HepG2 (cell line): ENCODE results near the gene PSMG3. TPM values are rescaled to one million over a fixed set of nuclear protein-coding genes. Genes with fewer than 3 reads are reported as not detected.

Source experiments
- ATAD3A ChIP-seq: sonication (generic); formaldehyde crosslinking; IDR thresholded peaks from 2 replicates; pipeline ENCODE4 v1.4.0; 2020; ENCODE audit warnings: missing genetic modification reagents
- BCL6 ChIP-seq: IDR thresholded peaks from 2 replicates; pipeline ENCODE4 v1.6.1; 2016; ENCODE audit warnings: missing genetic modification reagents, missing compliant biosample characterization
- CHCHD3 ChIP-seq: sonication (generic); formaldehyde crosslinking; IDR thresholded peaks from 2 replicates; pipeline ENCODE4 v1.8.0; 2022; ENCODE audit warnings: mild to moderate bottlenecking, missing genetic modification reagents, moderate library complexity
- ETV5 ChIP-seq: IDR thresholded peaks from 2 replicates; pipeline ENCODE4 v1.6.1; 2018; ENCODE audit warnings: missing biosample characterization, missing genetic modification reagents, inconsistent platforms, borderline replicate concordance
- KDM2A ChIP-seq: sonication (generic); formaldehyde crosslinking; IDR thresholded peaks from 2 replicates; pipeline ENCODE4 v1.4.0; 2020; ENCODE audit warnings: low read depth, missing genetic modification reagents, borderline replicate concordance
- KDM6A ChIP-seq: IDR thresholded peaks from 2 replicates; pipeline ENCODE4 v1.6.1; 2016; ENCODE audit warnings: low read depth
- LCORL ChIP-seq, 2 experiments: fragments of 450-650 bp in 1 of 2; sonication (generic) in 1 of 2; formaldehyde crosslinking in 1 of 2; IDR thresholded peaks; 2 replicates each; pipeline versions ENCODE4 v1.5.0 to v1.6.1; 2017 to 2020; ENCODE audit warnings: antibody characterized with exemption in 1 of 2, missing genetic modification reagents in 1 of 2
- MYC ChIP-seq: sonication (generic); formaldehyde crosslinking; IDR thresholded peaks from 2 replicates; pipeline ENCODE4 v1.9.0; 2021; ENCODE audit warnings: missing genetic modification reagents, borderline replicate concordance
- MYNN ChIP-seq: sonication (generic); formaldehyde crosslinking; IDR thresholded peaks from 2 replicates; pipeline ENCODE4 v1.4.0; 2020; ENCODE audit warnings: mild to moderate bottlenecking, low read depth, missing genetic modification reagents
- RCOR2 ChIP-seq: IDR thresholded peaks from 2 replicates; pipeline ENCODE4 v1.6.1; 2016; ENCODE audit warnings: missing biosample characterization, missing genetic modification reagents
- RNF2 ChIP-seq: fragments of 450-650 bp; conservative IDR thresholded peaks from 2 replicates; pipeline ENCODE4 v1.6.1; 2016; ENCODE audit warnings: low read depth
- RXRA ChIP-seq: sonication (generic); formaldehyde crosslinking; IDR thresholded peaks from 2 replicates; pipeline ENCODE4 v1.5.1; 2020; ENCODE audit warnings: missing genetic modification reagents
- SAP130 ChIP-seq: IDR thresholded peaks from 2 replicates; pipeline ENCODE4 v1.6.1; 2016; ENCODE audit warnings: low read depth
- XBP1 ChIP-seq: sonication (generic); formaldehyde crosslinking; IDR thresholded peaks from 2 replicates; pipeline ENCODE4 v1.5.0; 2020; ENCODE audit warnings: missing genetic modification reagents
- ZBTB21 ChIP-seq: sonication (generic); formaldehyde crosslinking; IDR thresholded peaks from 2 replicates; pipeline ENCODE4 v1.4.0; 2020; ENCODE audit warnings: missing genetic modification reagents
- ZBTB49 ChIP-seq: sonication (generic); formaldehyde crosslinking; IDR thresholded peaks from 2 replicates; pipeline ENCODE4 v1.4.0; 2020; ENCODE audit warnings: missing genetic modification reagents, borderline replicate concordance
- ZNF7 ChIP-seq: IDR thresholded peaks from 2 replicates; pipeline ENCODE4 v1.6.1; 2016; ENCODE audit warnings: missing biosample characterization, missing genetic modification reagents
- ZNF710 ChIP-seq: sonication (generic); formaldehyde crosslinking; IDR thresholded peaks from 2 replicates; pipeline ENCODE4 v1.5.0; 2020; ENCODE audit warnings: mild to moderate bottlenecking, missing genetic modification reagents, borderline replicate concordance
- ZNF75D ChIP-seq: sonication (generic); formaldehyde crosslinking; IDR thresholded peaks from 2 replicates; pipeline ENCODE4 v1.8.1; 2023; ENCODE audit warnings: missing genetic modification reagents, mild to moderate bottlenecking, borderline replicate concordance
- ZNF775 ChIP-seq: sonication (generic); formaldehyde crosslinking; IDR thresholded peaks from 2 replicates; pipeline ENCODE4 v1.4.0; 2020; ENCODE audit warnings: missing genetic modification reagents, mild to moderate bottlenecking, moderate library complexity, borderline replicate concordance
- polyA plus RNA-seq, 8 experiments: library from polyadenylated mRNA; depleted of rRNA in 3 of 8; stranded (reverse) in 7 of 8; unstranded in 1 of 8; fragments of >200 nt; fragmentation: Illumina TruSeq in 4 of 8; extraction: Trizol in 4 of 8; gene quantifications; 2 replicates each; pipeline versions ENCODE4 v1.2.1 to v1.2.3, GENCODE V29; 2011 to 2016; ENCODE audit warnings: low read depth in 4 of 8, missing spikeins in 1 of 8, mixed read lengths in 1 of 8; ENCODE audit not compliant: insufficient read depth in 1 of 8
- total RNA-seq, 5 experiments: library from RNA; depleted of rRNA; stranded (reverse); fragments of >200 nt; fragmentation: Illumina TruSeq; extraction: Trizol; gene quantifications; 2 replicates each; pipeline ENCODE4 v1.2.3, GENCODE V29; 2016; ENCODE audit warnings: low read depth in 1 of 5
- TF ChIP-seq, protein P1 (sequence below): sonication (generic); formaldehyde crosslinking; IDR thresholded peaks from 2 replicates; pipeline ENCODE4 v1.4.0; 2020; ENCODE audit warnings: missing genetic modification reagents, mild to moderate bottlenecking, borderline replicate concordance
- TF ChIP-seq, protein P2 (sequence below): sonication (generic); formaldehyde crosslinking; conservative IDR thresholded peaks from 2 replicates; pipeline ENCODE4 v1.5.0; 2020; ENCODE audit warnings: missing genetic modification reagents

Gene PSMG3
- total and polyA plus RNA-seq, 2 of the 13 experiments (the other 11 are each of a cell fraction or from before 2014, with no cell fraction given), result 29.6 to 48.4 TPM

DNA sequence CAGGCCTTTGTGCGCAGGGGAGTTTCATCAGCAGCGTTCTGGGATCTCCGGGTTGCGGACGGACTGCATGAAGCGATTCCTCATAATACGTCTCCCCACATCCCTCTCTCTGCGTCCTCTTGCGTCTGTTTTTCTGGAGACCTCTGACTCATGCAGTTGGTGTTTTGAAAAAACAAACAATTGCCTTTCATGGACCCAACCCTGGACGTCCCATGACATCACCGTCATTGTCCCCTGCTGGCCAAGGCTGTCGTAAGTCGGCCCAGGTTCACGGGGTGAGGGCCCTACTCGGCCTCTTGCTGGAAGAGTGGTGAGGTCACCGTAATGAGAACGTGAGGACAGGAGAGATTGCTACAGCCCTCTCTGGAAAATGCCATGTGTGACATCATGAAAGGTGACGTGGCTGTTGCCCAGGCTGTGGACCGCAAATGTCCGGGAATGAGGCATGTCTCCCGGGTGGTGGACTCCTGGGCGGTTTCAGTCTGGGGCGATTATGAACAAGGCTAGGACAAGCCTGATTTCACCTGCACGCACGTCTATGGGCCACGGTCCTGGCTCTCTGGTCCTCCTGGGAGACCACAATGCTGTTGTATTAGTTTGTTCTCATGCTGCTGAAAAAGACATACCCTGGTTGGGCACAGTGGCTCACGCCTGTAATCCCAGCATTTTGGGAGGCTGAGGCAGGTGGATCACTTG is 49.1 kb downstream of the PSMG3 start (continued):
- TF ChIP-seq ZNF710 (peak; percentile 44; the same call in 1 of the 2 replicates), RXRA (CRISPR knock-in tag) (peak; percentile 87), CHCHD3 (CRISPR knock-in tag) (peak; percentile 69; the same call in 1 of the 2 replicates), KDM2A (CRISPR knock-in tag) (peak; percentile 90), SAP130 (CRISPR knock-in tag) (peak; percentile 93), RNF2 (peak; percentile 73; the same call in 1 of the 2 replicates), KDM6A (CRISPR knock-in tag) (0 out of 2 replicates have a peak, but pooled peaks have one; percentile 4), ZNF75D (CRISPR knock-in tag) (no peak), RCOR2 (CRISPR knock-in tag) (0 out of 2 replicates have a peak, but pooled peaks have one; percentile 56), ZBTB49 (CRISPR knock-in tag) (no peak), BCL6 (CRISPR knock-in tag) (peak; percentile 42; the same call in 1 of the 2 replicates), ZBTB21 (peak; percentile 100), ETV5 (CRISPR knock-in tag) (peak; percentile 39; the same call in 1 of the 2 replicates), LCORL (IDR thresholded peaks at IDR 0.05) (no peak), LCORL (CRISPR knock-in tag; IDR thresholded peaks at IDR 0.05) (peak; percentile 73; the same call in 1 of the 2 replicates), ZNF775 (CRISPR knock-in tag) (no peak), ZNF7 (CRISPR knock-in tag) (no peak; the same call in 1 of the 2 replicates), MYC (CRISPR knock-in tag) (peak; percentile 50; the same call in 1 of the 2 replicates), MYNN (CRISPR knock-in tag) (no peak), ATAD3A (CRISPR knock-in tag) (no peak), XBP1 (CRISPR knock-in tag) (peak; percentile 77; the same call in 1 of the 2 replicates)
- TF ChIP-seq, protein P1, sequence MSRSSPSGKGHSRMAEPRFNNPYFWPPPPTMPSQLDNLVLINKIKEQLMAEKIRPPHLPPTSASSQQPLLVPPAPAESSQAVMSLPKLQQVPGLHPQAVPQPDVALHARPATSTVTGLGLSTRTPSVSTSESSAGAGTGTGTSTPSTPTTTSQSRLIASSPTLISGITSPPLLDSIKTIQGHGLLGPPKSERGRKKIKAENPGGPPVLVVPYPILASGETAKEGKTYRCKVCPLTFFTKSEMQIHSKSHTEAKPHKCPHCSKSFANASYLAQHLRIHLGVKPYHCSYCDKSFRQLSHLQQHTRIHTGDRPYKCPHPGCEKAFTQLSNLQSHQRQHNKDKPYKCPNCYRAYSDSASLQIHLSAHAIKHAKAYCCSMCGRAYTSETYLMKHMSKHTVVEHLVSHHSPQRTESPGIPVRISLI (CRISPR knock-in tag), result peak; percentile 61; the same call in 1 of the 2 replicates
- TF ChIP-seq, protein P2, sequence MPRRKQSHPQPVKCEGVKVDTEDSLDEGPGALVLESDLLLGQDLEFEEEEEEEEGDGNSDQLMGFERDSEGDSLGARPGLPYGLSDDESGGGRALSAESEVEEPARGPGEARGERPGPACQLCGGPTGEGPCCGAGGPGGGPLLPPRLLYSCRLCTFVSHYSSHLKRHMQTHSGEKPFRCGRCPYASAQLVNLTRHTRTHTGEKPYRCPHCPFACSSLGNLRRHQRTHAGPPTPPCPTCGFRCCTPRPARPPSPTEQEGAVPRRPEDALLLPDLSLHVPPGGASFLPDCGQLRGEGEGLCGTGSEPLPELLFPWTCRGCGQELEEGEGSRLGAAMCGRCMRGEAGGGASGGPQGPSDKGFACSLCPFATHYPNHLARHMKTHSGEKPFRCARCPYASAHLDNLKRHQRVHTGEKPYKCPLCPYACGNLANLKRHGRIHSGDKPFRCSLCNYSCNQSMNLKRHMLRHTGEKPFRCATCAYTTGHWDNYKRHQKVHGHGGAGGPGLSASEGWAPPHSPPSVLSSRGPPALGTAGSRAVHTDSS, result no peak
